ENCODE data around the gene GNL1.
"Not testable (repeated sequence)": the region's sequence is repeated elsewhere in the genome, so short reads cannot be mapped to it uniquely, and the experiment has no call there.

GNL1 gene

GRCh38 chr6:30521952-30522351, 34.3 kb downstream of the GNL1 start:
- DNase-seq, result not testable (repeated sequence)

GRCh38 chr6:30521082-30521481, 35.2 kb downstream of the GNL1 start:
- not testable (repeated sequence) for DNase-seq

GRCh38 chr6:30520522-30520921, 35.8 kb downstream of the GNL1 start:
- DNase-seq, result no peak

GRCh38 chr6:30518505-30519145, 37.7 kb downstream of the GNL1 start:
- DNase-seq, result not testable (repeated sequence)

- DNase-seq, result not testable (repeated sequence)
These were observed 38.4 kb downstream of the GNL1 start for GRCh38 chr6:30517767-30518504.

GRCh38 chr6:30516754-30517076, 39.6 kb downstream of the GNL1 start:
- DNase-seq, result not testable (repeated sequence)

- peak; percentile 77 for DNase-seq
These were observed 40.1 kb downstream of the GNL1 start for GRCh38 chr6:30515944-30516753.

- no peak for DNase-seq
These were observed 41.2 kb downstream of the GNL1 start for GRCh38 chr6:30515106-30515505.

- no peak for DNase-seq
These were observed 42.8 kb downstream of the GNL1 start for GRCh38 chr6:30513451-30513850.

GRCh38 chr6:30511169-30511546, 45.1 kb downstream of the GNL1 start:
- DNase-seq, result no peak

GRCh38 chr6:30510419-30511168, 45.7 kb downstream of the GNL1 start:
- no peak for DNase-seq

- DNase-seq, result no peak
These were observed 47.2 kb downstream of the GNL1 start for GRCh38 chr6:30508890-30509736.

GRCh38 chr6:30507849-30508827, 48.2 kb downstream of the GNL1 start:
- no peak for DNase-seq

- no peak for DNase-seq
These were observed 55.6 kb downstream of the GNL1 start for GRCh38 chr6:30500421-30501355.

GRCh38 chr6:30498705-30499104, 57.6 kb downstream of the GNL1 start:
- DNase-seq, result not testable (repeated sequence)

- no peak for DNase-seq
These were observed 58.6 kb downstream of the GNL1 start for GRCh38 chr6:30497714-30498113.

- not testable (repeated sequence) for DNase-seq
These were observed 59.1 kb downstream of the GNL1 start for GRCh38 chr6:30497261-30497599.

GRCh38 chr6:30495993-30496392, 60.3 kb downstream of the GNL1 start:
- DNase-seq, result no peak

GRCh38 chr6:30495060-30495459, 61.2 kb downstream of the GNL1 start:
- not testable (repeated sequence) for DNase-seq

All from effector CD8-positive, alpha-beta T cell (primary cell).